Hypothalamus (tissue), 51 donors: Measurements from ENCODE around the gene CTSD.
"Not testable (repeated sequence)": the region's sequence is repeated elsewhere in the genome, so short reads cannot be mapped to it uniquely, and the experiment has no call there.

ENCODE experiments used
- DNase-seq, 51 donors: peaks; one replicate each; lab custom pipeline; 2025; lab: John Stamatoyannopoulos, UW

CTSD gene

DNA sequence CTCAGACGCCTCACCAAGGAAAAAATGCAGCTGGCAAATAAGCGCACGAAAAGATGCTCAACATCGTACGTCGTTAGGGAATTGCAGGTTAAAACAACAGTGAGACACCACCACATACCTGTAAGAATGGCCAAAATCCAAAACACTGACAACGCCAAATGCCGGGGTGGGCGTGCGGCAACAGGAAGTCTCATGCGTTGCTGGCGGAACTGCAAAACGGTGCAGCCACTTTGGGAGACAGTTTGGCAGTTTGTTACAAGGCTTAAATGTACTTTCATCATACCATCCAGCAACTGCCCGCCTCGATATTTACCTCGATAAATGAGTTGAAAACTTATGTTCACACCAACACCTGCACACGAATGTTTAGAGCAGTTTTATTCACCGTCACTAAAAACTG, 7.5 kb upstream of the CTSD start:
- DNase-seq: no peak

DNA sequence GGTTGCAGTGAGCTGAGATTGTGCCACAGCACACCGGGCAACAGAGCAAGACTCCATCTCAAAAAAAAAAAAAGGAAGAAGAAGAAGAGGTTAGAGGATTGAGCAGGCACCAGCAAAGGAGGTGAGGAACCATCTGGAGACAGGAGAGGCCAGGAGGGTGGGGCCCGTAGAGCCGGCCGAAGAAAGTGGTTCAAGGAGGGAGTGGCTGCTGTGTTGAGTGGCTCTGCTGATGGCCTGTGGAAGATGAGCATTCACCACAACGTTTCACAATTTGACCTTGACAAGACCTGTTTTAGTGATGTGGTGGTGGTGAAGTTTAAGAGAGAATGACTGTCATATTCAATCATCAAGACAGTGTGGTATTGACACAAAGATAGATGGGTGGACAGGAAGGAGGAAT, 6.8 kb upstream of the CTSD start:
- DNase-seq: no peak

DNA sequence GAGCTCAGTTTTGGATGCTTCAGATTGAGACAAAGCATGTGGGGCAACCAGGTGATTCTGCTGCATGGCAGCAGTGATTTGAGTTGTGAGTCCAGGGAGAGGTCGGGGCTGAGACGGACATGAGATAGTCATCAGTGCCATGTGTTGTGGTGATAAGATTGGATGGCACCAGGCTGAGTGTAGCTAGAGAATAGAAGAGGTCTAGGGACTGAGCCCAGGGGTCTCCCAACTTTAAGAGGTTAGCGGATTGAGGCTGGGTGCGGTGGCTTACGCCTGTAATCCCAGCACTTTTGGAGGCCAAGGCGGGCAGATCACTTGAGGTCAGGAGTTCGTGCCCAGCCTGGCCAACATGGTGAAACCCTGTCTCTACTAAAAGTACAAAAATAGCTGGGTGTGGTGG, 6.3 kb upstream of the CTSD start:
- no peak for DNase-seq

DNA sequence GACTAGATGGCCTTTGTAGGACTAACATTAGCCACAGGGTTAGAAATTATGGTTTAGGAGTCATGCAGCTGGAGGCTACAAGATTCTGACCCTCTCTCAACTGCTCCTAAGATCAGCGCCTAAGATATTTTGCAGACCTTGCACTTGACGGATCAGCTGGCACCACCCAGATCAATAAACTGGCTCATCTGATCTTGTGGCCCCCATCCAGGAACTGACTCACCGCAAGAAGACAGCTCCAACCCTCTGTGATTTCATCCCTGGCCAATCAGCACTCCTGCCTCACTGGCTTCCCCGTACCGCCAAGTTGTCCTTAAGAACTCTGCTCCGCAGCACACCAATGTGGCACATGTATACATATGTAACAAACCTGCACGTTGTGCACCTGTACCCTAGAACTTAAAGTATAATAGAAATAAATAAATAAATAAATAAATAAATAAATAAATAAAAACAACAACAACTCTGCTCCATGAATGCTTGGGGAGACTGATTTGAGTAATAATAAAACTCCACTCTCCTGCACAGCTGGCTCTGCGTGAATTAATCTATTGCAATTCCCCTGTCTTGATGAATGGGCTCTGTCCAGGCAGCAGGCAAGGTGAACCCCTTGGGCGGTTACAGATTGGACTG, 5.7 kb upstream of the CTSD start:
- DNase-seq: not testable (repeated sequence)

DNA sequence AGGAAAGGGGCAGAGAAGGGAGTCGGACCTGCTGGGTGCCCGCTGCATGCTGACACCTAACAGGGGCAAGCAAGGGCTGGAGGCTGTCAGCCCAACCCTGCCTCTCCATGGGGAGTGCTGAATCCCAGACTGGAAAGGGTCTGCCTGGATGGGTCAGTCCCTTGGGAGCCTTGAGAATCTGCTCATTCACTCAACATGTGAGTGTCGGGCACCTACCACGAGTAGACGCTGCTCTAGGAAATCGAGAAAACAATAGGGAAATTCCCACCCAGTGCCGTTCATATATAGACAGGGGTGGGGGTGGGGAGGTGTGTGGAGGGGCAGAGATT, 4.4 kb upstream of the CTSD start:
- DNase-seq: no peak

DNA sequence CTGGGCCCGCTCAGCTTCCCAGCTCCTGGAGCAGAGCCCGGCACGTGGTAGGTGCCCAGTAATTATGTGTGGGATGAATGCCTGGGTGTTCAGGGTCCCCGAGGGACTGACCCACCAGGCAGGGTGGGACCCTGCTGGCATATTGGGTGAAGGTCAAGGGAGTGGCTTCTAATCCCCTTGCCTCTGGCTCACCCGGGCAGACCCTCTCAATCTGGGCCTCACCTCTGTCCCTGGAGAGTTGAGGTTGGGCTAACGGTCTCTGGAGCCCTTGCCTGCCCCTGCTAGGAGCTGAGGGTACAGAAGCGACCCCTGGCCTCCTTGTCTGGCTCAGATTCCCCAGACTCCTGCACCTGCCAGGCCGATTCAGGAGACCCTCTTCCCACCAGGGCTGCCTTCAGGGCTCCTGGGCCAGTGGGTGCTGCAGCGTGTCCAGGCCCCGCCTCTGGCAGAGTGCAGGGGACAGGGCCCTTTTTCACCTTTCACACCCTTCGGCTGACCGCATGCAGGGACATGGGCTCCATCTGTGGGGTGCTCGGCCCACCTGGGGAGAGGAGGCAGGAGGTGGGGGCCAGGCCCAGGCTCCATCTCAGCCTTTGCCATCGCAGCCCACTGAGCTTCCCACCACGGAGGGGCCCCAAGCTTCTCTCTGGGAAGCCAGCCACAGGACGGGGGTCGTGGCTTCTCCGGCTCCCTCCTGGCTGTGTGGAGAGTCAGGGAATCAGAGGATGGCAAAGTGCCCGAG, 3.8 kb upstream of the CTSD start:
- no peak for DNase-seq

DNA sequence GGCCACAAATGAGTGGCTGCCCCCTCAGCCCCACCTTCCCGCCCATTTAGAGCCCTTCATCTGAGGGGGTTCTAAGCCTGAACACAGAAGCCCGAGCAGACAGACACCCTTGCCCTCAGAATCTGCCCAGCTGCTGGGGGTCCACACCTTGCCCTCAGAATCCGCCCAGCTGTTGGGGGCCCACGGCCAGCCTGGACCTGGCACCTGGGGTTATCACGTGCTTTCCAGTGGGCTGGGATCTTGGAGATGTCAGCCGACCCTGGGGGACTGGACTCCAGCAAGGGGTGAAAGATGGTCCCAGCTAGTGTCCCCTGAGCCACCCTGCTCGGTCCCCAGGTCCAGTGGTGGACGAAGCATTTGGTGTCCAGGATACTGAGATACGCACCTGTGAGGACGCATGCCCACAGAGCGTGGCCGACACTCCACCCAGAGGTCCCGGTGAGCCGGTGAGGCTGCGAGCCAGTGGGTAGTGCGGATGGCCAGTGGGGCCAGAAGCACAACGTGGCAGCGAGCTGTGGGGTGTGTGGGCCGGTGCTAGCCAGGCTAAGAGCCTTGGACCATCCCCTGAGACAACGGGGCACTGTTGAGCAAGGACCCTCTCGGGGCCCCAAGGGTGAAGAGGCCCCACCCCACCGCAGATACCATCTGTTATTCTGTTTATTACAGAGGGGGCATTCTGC, 3.1 kb upstream of the CTSD start:
- DNase-seq: no peak

DNA sequence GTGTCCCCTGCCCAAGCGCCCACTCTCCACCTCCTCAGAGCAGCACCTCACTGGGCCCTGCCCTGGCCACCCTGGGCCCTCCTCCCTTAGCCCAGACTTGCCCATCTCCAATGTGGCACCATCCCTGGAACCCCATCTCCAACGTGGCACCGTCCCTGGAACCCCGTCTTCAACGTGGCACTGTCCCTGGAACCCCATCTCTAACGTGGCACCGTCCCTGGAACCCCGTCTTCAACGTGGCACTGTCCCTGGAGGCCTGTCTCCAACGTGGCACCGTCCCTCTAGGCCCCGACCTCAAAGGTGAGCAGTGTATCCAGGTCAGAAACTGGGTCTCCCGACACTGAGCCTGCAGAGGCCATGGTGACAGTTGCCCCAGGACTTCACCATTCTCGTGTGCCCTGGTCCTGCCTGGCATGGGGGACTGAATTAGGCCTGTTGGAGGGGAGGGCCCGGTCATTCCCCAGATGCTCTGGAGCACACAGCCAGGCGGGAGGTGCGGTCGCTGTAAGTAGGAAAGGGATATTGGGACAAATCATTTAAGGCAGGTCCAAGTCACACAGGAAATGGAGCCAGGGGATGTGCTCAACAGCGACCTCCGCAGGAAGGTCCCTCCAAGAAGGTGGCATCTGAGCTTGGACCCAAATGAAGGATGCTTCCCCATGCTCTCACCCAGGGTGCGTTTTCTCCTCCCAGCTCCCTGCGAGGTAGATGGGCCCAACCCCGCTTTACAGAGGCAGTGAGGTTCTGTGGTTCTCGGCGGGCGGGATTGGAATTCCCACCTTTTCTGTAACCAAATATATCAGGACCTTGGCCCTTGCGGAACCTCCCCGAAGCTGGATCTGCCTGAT, 2.4 kb upstream of the CTSD start:
- no peak for DNase-seq

DNA sequence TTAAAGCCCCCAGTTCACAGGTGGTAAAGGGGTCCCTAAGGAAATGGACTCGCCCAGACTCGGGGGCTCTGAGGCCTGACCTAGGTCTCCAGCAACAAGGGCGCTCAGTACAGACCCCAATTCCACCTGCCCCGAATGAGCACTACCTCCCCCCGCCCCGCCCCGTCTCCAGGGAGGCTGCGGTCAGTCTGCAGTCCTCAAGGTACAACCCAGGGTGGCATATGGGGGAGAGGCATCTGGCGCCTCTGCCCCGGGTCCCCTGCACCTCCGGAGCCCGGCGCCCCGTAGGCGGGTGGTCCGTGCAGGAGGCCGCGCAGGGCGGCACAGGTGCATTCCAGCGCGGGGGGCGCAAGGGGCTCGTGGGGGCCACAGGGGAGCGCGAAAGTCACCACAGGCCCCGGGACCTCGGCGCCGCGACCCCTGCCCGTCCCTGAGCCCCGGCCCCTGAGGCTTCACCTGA, 361 bp downstream of the CTSD start:
- DNase-seq: no peak

DNA sequence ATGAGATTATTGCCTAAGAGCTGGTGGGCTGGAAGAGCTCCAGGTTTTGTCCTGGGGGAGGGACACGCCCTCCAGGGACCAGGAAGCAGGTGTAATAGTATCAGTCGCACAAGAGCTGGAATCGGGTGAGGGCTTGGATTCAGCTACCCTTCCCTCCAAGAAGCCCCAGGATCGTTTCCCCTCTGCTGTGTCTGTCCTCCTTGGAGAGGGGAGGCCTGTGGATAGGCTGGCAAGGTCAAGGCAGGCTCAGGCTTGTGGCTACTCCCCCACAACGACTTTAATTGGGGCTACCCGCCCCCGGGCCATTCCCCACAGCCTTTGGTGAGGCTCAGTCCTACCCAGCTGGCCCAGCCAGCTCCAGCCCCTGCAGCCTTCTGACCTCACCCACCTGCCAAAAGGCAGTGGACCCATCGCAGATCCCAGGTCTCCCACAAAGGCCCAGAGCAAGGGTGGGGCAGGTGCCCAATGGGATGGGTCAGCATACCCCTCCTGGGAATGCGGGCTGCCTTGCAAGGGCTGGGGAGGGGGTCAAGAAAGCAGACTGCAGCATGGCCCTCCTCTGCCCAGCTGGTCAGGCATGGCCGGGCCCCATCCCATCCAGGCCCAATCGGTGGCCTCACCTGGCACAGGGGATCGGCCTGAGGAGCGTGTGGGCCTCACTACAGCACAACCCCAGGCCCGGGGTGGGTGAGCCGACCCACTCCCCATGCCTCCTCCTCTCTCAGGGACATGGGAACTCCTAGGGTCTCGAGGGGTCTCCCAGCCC, 1.0 kb downstream of the CTSD start:
- DNase-seq: no peak

DNA sequence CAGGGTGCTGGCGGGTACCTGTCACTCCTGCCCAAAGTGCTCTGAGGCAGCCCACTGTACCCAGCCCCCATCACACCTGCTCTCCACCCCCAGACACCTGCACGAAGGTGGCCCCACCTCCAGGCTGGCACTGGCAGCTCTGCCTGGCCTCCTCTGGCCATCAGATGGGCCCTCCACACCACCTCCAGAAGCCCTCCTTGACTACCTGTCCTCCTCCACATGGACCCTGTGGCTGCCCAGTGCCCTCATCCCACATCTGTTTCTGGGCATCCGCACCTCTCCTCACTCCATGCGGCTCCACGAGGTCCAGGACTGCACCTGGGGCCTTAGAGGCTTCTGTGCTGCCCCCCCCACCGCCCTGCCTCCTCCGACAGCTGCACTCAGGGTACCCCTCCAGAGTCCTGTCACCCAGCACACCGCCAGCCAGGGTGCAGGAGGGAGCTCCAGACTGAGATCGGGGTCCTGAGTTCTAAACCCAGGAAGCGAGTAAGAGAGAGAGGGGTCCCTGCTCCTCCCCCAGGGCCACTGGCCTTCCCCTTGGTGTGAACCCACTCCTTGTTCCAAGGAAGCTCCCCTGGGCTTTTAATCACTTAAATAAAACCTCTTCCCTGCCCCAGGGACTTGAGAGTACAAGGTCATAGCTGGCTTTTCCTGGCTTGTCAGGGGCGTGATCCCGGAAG, 1.7 kb downstream of the CTSD start:
- no peak for DNase-seq

DNA sequence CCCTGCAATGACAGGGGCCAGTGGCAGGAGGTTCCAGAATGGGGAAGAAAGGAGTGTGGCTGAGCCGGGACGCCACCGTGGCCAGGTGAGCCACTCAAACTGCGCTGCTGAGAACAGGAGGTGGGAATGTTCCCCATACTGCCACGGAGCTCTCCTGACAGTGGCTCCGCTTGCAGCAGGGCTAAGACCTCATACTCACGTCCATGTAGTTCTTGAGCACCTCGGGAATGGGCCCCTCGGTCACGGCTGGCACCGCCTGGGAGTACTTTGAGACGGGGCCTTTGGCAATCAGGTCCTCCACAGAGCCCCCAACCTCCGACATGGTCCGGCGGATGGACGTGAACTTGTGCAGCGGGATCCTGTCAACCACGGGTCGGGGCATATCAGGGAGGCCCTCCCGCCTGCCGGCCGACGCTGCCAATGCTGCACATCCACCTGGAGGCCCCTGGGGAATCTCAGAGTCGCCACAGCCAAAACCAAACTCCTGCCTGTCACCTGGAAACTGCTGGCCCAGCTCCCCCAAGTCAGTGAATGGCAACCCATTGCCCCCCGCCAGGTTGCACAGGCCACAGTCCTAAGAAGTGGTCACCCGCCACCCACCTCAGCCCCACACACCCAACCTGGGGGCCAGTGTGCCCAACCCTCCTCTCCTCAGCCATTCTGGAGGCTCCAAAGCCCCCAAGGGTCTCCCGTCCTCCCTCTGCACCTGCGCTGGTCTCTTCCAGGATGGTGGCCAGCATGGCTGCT, 2.4 kb downstream of the CTSD start:
- no peak for DNase-seq

DNA sequence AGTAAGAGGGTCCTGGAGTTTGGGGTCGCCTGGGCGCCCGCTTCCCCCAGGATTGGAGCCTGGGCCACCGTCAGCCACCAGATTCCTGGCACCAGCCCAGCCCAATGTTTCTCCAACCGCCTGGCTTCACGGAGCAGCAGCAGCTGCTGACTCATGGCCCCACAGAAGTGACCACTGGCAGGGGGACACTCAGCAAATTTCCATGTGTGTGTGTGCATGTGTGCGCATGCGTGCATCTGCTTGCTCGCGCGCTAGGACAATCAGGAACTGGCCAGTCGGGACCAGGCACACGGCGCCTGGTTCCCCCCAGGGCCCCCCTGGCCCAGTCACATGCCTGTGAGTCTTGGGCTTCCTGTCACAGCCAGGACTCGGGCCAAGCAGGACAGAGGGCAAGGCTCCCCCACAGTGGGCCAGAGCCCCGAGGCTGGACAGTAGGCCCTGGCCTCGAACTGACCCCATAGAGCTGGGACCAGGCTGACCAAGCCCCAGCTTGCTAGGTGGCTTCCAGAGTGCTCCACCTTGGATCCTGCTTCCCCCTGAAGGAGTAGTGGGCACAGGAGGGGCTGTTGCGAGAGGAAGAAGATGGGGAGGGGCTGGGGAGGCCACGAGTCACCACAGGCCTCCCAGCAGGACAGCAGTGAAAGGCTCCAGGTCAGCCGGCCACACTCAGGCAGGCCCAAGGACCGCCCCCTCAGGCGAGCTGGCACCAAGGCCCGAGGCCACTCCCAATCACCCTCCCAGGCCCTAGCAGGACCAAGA, 3.2 kb downstream of the CTSD start:
- DNase-seq: peak in 49 of 51 donors; percentile 34 to 96 (median 77)

DNA sequence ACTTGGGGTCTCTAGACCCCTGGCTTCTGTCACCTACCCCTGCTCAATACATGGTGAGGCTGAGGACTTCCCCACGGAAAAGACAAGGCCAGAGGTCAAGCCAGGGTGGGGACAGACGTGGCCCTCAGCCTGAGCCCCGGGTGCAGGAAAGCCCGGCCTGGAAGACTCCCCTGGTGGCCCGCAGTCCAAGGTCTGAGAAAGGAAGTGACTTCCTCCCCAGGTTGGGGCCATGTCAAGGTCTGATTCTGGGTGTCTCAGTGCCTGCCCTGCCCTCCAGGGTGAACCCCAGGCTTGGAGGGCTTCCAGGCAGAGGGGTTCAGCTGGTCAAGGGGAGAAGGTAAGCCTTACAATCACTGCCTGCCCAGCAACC, 3.9 kb downstream of the CTSD start:
- DNase-seq: no peak

DNA sequence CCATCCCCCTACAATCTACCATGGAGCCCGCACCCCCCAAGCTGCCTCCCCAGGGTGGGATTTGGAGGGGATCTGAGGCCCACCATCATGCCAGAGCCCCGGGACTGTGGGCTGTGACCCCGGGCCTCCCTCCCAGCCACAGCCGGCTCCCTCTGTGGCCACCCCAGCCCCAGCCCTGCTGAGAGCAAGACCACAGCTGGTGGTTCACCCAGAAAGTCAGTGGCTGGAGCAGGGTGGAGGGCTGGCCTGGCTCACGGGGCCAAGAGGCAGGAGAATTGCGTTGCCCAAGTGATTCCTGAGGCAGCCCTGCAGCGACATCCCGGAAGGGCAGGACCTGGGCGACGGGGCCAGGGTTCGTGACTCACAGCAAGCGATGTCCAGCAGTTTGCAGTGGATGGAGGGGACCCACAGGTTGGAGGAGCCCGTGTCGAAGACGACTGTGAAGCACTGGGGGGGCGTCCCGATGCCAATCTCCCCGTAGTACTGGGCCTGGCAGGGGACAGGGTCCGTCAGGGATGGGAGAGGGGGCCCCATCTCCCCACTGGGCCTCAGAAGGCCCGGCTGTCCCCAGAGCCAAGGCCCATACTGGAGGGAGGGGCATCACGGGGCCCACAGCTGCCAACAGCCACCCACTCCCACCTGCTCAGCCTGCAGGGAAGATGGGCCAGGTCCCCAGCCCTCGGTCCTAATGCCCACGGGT, 4.4 kb downstream of the CTSD start:
- no peak for DNase-seq

DNA sequence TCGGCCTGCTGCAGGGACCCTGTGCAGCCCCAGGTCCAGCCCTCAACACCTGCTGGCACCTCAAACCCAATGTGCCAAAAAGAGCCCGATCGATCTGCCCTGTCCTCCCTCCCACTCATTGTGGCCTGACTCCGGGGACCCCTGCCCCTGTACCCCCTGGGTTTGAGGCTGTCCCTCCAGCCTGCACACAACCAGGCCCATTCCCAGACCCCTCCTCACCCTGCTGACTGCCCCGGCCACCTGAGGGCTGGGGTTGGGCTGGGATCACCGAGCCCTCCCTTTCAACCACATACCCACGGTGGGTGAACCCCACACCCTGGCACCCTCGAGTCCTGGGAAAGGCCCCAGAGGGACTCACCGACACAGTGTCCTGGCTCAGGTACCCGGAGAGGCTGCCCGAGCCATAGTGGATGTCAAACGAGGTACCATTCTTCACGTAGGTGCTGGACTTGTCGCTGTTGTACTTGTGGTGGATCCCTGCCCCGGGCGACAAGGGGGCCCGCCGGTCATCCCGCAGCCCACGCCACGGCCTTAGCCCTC, 5.0 kb downstream of the CTSD start:
- no peak for DNase-seq

DNA sequence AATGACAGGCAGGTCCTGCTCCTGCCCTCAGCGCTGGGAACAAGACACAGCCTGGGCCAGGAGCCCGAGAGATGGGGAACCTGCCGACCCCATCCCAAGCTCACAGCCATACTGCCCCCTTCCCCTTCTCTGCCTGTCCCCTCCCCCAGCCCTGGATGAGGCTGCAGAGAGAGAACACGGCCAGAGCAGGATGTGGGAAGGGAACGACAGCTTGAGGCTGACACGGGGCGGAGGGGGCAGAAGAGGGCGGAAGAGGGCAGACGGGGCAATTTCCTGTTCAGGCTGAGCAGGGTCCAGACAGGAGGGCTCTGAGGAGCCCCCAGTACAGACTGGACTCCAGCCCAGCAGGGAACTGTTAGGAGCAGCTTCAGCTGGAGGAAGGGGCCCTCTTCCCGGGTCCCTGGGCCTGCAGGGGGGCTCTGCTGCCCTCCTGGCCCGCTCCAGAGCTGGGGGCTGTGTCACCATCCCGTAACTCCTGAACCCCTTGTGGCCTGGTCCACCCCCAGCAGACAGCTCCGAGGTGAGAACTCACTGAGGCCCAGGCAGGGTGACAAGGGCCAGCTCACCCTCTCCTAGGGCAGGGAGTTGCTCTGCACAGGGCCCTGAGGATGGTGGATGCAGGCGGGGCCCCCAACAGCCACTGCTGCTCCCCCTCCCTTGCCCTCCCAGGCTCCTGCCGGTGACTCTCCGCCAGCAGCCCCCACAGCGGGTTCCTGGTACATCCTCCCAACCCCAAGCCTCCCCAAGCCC, 5.7 kb downstream of the CTSD start:
- DNase-seq: peak in 4 of 51 donors; percentile 9 to 33 (median 21)
